B cell (primary cell): ENCODE data around the gene JPH2. TPM values are rescaled to one million over a fixed set of nuclear protein-coding genes. Genes with fewer than 3 reads are reported as not detected.

Experiments
- ATAC-seq: fragments of 200-7000 bp; cut with Tn5 transposase; one replicate; pipeline ENCODE4 v1.10.0; 2021; ENCODE audit warnings: low read depth, mild to moderate bottlenecking, moderate number of reproducible peaks, moderate library complexity
- CTCF ChIA-PET: fragments of 350-600 bp; sonication (Branson Sonifier 250); formaldehyde crosslinking; loops from one replicate; lab custom pipeline; 2021; ENCODE audit warnings: antibody characterized with exemption, inconsistent platforms; lab: Charles Lee
- POLR2A ChIA-PET: fragments of 350-600 bp; sonication (Branson Sonifier 250); formaldehyde crosslinking; loops from one replicate; lab custom pipeline; 2021; ENCODE audit warnings: antibody characterized with exemption; lab: Charles Lee
- DNase-seq: peaks from one replicate; pipeline ENCODE4 v3.0.0; 2013
- H2AFZ ChIP-seq: 2 replicates; pipeline ENCODE4 v1.6.1; 2012; ENCODE audit warnings: mild to moderate bottlenecking, low read depth, low read length; ENCODE audit not compliant: insufficient read depth, poor library complexity, severe bottlenecking
- H3K27ac ChIP-seq, 2 donors: 1 replicate in 1 of 2; 2 replicates in 1 of 2; pipeline ENCODE4 v1.5.1; 2012 to 2013; ENCODE audit warnings: low read length in 2 of 2, mild to moderate bottlenecking in 2 of 2, moderate library complexity in 1 of 2
- H3K27me3 ChIP-seq, 4 experiments: fragments of 200-600 bp in 1 of 4; sonication (generic) in 1 of 4; replicated peaks in 1 of 4; 1 replicate in 2 of 4; 2 replicates in 2 of 4; pipeline versions ENCODE4 v1.6.1 to v1.7.0; 2013 to 2016; ENCODE audit warnings: low read length in 3 of 4, mild to moderate bottlenecking in 2 of 4, mixed read lengths in 1 of 4, moderate library complexity in 1 of 4; ENCODE audit not compliant: insufficient read depth in 4 of 4, control insufficient read depth in 3 of 4; ENCODE audit errors: control extremely low read depth in 1 of 4
- H3K36me3 ChIP-seq, 2 experiments: replicated peaks in 1 of 2; 1 replicate in 1 of 2; 2 replicates in 1 of 2; pipeline versions ENCODE4 v1.6.1 to v1.7.1; 2013; ENCODE audit warnings: low read length in 1 of 2; ENCODE audit not compliant: insufficient read depth in 2 of 2, control insufficient read depth in 1 of 2; ENCODE audit errors: control extremely low read depth in 1 of 2, extremely low read depth in 1 of 2
- H3K4me1 ChIP-seq, 2 donors: fragments of 200-600 bp in 1 of 2; sonication (generic) in 1 of 2; 1 replicate in 1 of 2; 2 replicates in 1 of 2; pipeline versions ENCODE4 v1.5.1 to v1.6.1; 2013 to 2017; ENCODE audit warnings: low read length in 2 of 2; ENCODE audit not compliant: control insufficient read depth in 2 of 2, insufficient read depth in 2 of 2
- H3K4me2 ChIP-seq: replicated peaks from 2 replicates; pipeline ENCODE3; 2012; ENCODE audit warnings: mild to moderate bottlenecking, low read depth, low read length; ENCODE audit not compliant: poor library complexity, severe bottlenecking
- H3K4me3 ChIP-seq, 5 experiments: fragments of 200-600 bp in 1 of 5; sonication (generic) in 1 of 5; 1 replicate in 3 of 5; 2 replicates in 2 of 5; pipeline versions ENCODE4 v1.5.1 to v1.7.0; 2011 to 2016; ENCODE audit warnings: low read length in 4 of 5, mild to moderate bottlenecking in 4 of 5, low read depth in 2 of 5, control low read depth in 1 of 5, moderate library complexity in 1 of 5; ENCODE audit not compliant: insufficient read depth in 1 of 5; ENCODE audit errors: control extremely low read depth in 1 of 5, extremely low read depth in 1 of 5
- H3K79me2 ChIP-seq: fragments of 200-600 bp; sonication (generic); one replicate; pipeline ENCODE4 v1.6.0; 2016; ENCODE audit warnings: low read length; ENCODE audit not compliant: control insufficient read depth, insufficient read depth
- H3K9ac ChIP-seq: fragments of 200-600 bp; sonication (generic); 2 replicates; pipeline ENCODE4 v1.6.1; 2017; ENCODE audit warnings: mild to moderate bottlenecking, low read length, moderate library complexity
- H3K9me3 ChIP-seq, 3 donors: one replicate each; pipeline versions ENCODE4 v1.6.1 to v1.7.1; 2013; ENCODE audit warnings: low read length in 2 of 3; ENCODE audit not compliant: control insufficient read depth in 2 of 3, insufficient read depth in 1 of 3; ENCODE audit errors: control extremely low read depth in 1 of 3
- H4K20me1 ChIP-seq: 2 replicates; pipeline ENCODE4 v1.6.0; 2012; ENCODE audit warnings: mild to moderate bottlenecking, low read length; ENCODE audit not compliant: insufficient read depth, control insufficient read depth, poor library complexity, severe bottlenecking
- H3K27ac Mint-ChIP-seq: one replicate; pipeline ENCODE4 v1.8.0; 2021; ENCODE audit warnings: mixed read lengths
- H3K27me3 Mint-ChIP-seq: one replicate; pipeline ENCODE4 v1.8.0; 2021; ENCODE audit warnings: mixed read lengths
- H3K4me1 Mint-ChIP-seq: one replicate; pipeline ENCODE4 v1.8.0; 2021; ENCODE audit warnings: mixed read lengths
- H3K4me3 Mint-ChIP-seq: one replicate; pipeline ENCODE4 v1.8.0; 2021; ENCODE audit warnings: mixed read lengths
- H3K9me3 Mint-ChIP-seq: one replicate; pipeline ENCODE4 v1.8.0; 2022; ENCODE audit warnings: mixed read lengths; ENCODE audit not compliant: insufficient read depth
- EZH2 ChIP-seq: IDR thresholded peaks from 2 replicates; pipeline ENCODE4 v1.6.1; 2012; ENCODE audit warnings: borderline replicate concordance, low read depth, mild to moderate bottlenecking, moderate library complexity, low read length; ENCODE audit not compliant: insufficient read depth, poor library complexity, severe bottlenecking
- WGBS: methylation state at CpG from one replicate; pipeline ENCODE4 v1.1.5; 2013; ENCODE audit warnings: missing lambda C conversion rate; ENCODE audit not compliant: insufficient coverage; 5-methylcytosine and 5-hydroxymethylcytosine counted together
- intact Hi-C: fragments of 100-400 bp; cut with micrococcal nuclease; formaldehyde crosslinking; loops from one replicate; pipeline ENCODE4 v1.10.0; 2022
- polyA plus RNA-seq: library from polyadenylated mRNA; depleted of rRNA; stranded (reverse); fragments of >200 nt; gene quantifications from 2 replicates; pipeline ENCODE4 v1.2.3, GENCODE V29; 2012
- total RNA-seq, 2 donors: library from RNA; stranded (reverse); fragments of 120-200 nt in 1 of 2; gene quantifications; 1 replicate in 1 of 2; 2 replicates in 1 of 2; pipeline versions ENCODE4 v1.2.3 to v1.2.4, GENCODE V29; 2013 to 2022
- TF ChIP-seq, protein P1 (sequence below): fragments of 200-600 bp; IDR thresholded peaks from one replicate; pipeline ENCODE4 v1.8.0; 2022; ENCODE audit warnings: antibody characterized with exemption, mild to moderate bottlenecking

The JPH2 gene
- total and polyA plus RNA-seq, 2 donors (not counting 1 experiment from before 2014, with no cell fraction given), result 0.10 TPM; not detected in 1

DNA sequence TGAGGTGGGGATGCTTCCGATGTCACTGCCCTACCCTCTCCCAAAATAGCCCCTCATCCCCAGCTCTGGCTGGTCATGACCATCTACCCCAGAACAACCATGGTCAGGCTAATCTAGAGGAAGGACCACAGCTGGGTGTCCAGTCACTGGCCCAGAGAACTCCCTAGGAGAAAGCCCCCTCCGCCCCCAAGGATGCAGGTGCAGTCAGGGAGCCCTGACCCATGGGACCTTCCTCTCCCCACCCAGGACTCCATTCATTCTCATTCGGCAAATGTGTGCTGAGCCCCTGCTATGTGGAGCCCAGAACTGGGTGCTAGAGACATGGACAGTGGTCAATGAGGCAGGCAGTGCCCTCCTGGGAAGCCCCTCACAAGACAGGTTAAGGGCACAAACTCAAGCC lies 60.5 kb downstream of the JPH2 start:
- H3K27ac ChIP-seq, result no peak overlapping the region

DNA sequence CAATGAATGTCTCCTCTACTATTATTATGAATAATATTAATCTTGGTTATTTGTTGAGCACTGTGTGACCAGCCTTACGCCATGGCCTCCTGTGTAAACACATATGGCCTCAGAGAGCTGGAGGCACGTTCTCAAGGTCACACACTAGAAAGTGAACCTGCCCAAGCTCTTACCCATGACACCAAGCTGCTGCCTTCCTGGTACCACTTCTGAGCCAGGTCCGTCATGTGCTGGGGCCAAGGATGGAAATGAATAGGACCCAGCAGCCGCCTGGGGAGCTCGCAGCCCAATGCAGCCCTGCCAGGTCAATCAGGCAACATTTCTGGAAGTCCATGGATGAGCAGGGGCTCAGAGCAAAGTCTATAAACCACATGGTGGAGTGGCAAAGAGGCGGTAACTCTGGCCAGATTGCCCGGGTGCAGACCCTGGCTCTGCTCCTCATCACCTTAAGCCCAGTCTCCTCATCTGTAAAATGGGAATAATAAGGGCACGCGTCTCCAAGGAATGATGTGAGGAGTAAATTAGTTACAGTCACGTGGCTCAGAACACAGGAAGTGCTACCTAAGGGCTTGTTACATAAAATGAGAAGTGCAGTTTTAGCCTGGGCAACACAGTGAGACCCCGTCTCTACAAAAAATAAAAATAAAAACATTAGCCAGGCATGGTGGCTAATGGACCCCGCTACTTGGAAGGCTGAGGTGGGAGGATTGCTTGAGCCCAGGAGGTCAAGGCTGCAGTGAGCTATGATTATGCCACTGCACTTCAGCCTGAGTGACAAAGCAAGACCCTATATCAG lies 61.5 kb downstream of the JPH2 start:
- DNase-seq (no peak), ATAC-seq (no peak)
- H3K4me1 ChIP-seq, result no peaks in the 10 kb centered on the region
- H3K4me2 ChIP-seq, result no peak overlapping the region
- Mint-ChIP-seq H3K9me3 (no peaks in the 10 kb centered on the region), H3K4me3 (no peak overlapping the region), H3K27ac (no peak overlapping the region), H3K4me1 (no peaks in the 10 kb centered on the region), H3K27me3 (peaks cover 30% of the 10 kb centered on the region)
- intact Hi-C loops, result no loop called here
- no peak overlapping the region for H2AFZ ChIP-seq
- no peak for TF ChIP-seq EZH2
- TF ChIP-seq, protein P1, sequence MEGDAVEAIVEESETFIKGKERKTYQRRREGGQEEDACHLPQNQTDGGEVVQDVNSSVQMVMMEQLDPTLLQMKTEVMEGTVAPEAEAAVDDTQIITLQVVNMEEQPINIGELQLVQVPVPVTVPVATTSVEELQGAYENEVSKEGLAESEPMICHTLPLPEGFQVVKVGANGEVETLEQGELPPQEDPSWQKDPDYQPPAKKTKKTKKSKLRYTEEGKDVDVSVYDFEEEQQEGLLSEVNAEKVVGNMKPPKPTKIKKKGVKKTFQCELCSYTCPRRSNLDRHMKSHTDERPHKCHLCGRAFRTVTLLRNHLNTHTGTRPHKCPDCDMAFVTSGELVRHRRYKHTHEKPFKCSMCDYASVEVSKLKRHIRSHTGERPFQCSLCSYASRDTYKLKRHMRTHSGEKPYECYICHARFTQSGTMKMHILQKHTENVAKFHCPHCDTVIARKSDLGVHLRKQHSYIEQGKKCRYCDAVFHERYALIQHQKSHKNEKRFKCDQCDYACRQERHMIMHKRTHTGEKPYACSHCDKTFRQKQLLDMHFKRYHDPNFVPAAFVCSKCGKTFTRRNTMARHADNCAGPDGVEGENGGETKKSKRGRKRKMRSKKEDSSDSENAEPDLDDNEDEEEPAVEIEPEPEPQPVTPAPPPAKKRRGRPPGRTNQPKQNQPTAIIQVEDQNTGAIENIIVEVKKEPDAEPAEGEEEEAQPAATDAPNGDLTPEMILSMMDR, result no peak
- WGBS, result 76% methylated on average over 5 of the region's 12 CpGs
- peaks cover 0 to 4% (median under 1%) of the 10 kb centered on the region in 4 experiments for H3K27me3 ChIP-seq
- no peak overlapping the region for H3K4me3 ChIP-seq
- H3K27ac ChIP-seq, result no peak overlapping the region
- POLR2A ChIA-PET, result no interaction called here
- no peaks in the 10 kb centered on the region for H4K20me1 ChIP-seq
- H3K9me3 ChIP-seq, result peaks cover 0 to 3% (median 0%) of the 10 kb centered on the region in 3 donors
- CTCF ChIA-PET, result interaction anchor here (0.7 to 1.6 kb wide), 2 partner anchors 63 to 587 kb away, joined by 3 read pairs; no protein-coding TSS in a partner anchor
- no peaks in the 10 kb centered on the region for H3K36me3 ChIP-seq
- no peaks in the 10 kb centered on the region for H3K79me2 ChIP-seq
- H3K9ac ChIP-seq, result no peak overlapping the region

More for the DNA sequence above, 60.5 kb downstream of the JPH2 start:
- Mint-ChIP-seq H3K4me1 (no peaks in the 10 kb centered on the region), H3K27ac (no peak overlapping the region), H3K9me3 (no peaks in the 10 kb centered on the region), H3K27me3 (peaks cover 30% of the 10 kb centered on the region), H3K4me3 (no peak overlapping the region)
- ChIA-PET CTCF (interaction anchor here (1.6 kb wide), 1 partner anchor 588 kb away, joined by 3 read pairs; no protein-coding TSS in a partner anchor), POLR2A (no interaction called here)
- Histone ChIP-seq H4K20me1 (no peaks in the 10 kb centered on the region), H3K27me3 (peaks cover 0 to 4% (median 1%) of the 10 kb centered on the region in 4 experiments), H3K36me3 (no peaks in the 10 kb centered on the region), H3K9ac (no peak overlapping the region), H2AFZ (no peak overlapping the region), H3K9me3 (peaks cover 0 to 3% (median 0%) of the 10 kb centered on the region in 3 donors), H3K4me2 (no peak overlapping the region), H3K79me2 (no peaks in the 10 kb centered on the region), H3K4me3 (no peak overlapping the region), H3K4me1 (no peaks in the 10 kb centered on the region)
- 100% methylated on average over 1 of the region's 3 CpGs for WGBS
- no peak for TF ChIP-seq EZH2
- TF ChIP-seq, protein P1, result no peak
- no peak for DNase-seq
- intact Hi-C loops, result no loop called here
- no peak for ATAC-seq
